A549 treated with DMSO at 1 μM for 4 hours (cell line): ENCODE data around the gene MRPS12. TPM values are rescaled to one million over a fixed set of nuclear protein-coding genes. Genes with fewer than 3 reads are reported as not detected.

Experiments used
- total RNA-seq: library from RNA; stranded (reverse); fragments of 200-300 nt; extraction: Qiagen RNA extraction; gene quantifications from 5 replicates; pipeline ENCODE4 v1.2.3, GENCODE V29; 2022; ENCODE audit warnings: low read depth

Gene MRPS12
- total RNA-seq: 219 to 320 TPM (median 270 TPM) in 5 replicates

GRCh38 chr19:38930776-38931520 lies at the start of gene MRPS12:
TSS of gene MRPS12 (plus strand) at chr19:38930944. CDS start at chr19:38931295, 351 bp downstream.

GRCh38 chr19:38899447-38900201 lies 31.1 kb upstream of the MRPS12 start, which contains the start of the genes NFKBIB and SIRT2:
TSS of gene NFKBIB (plus strand) at chr19:38899969. CDS start at chr19:38900033, 64 bp downstream.
TSS of gene SIRT2 (minus strand) at chr19:38899618. CDS start at chr19:38899521, 97 bp downstream.

GRCh38 chr19:38929929-38930775 lies 592 bp upstream of the MRPS12 start, which contains the start of gene SARS2:
TSS of gene SARS2 (minus strand) at chr19:38930763. CDS start at chr19:38930736, 27 bp downstream.

GRCh38 chr19:38975214-38975860 lies 44.6 kb downstream of the MRPS12 start, which contains the start of gene FBXO17:
TSS of gene FBXO17 (minus strand) at chr19:38975742. CDS start at chr19:38950319, 25,423 bp downstream.

Other genes starting within 250 kb of the MRPS12 start
- gene CAPN12, start 186.5 kb upstream of the MRPS12 start, total RNA-seq: 5.2 to 7.0 TPM (median 6.0 TPM) in 5 replicates
- 0.36 to 0.44 TPM in 2 of 5 replicates, not detected in the others for gene LGALS7, start 157.4 kb upstream of the MRPS12 start, total RNA-seq
- 0.44 to 0.51 TPM in 2 of 5 replicates, not detected in the others for gene LGALS7B, start 141.7 kb upstream of the MRPS12 start, total RNA-seq
- 0.35 to 1.9 TPM (median 0.63 TPM) in 5 replicates for gene LGALS4, start 118.0 kb upstream of the MRPS12 start, total RNA-seq
- gene ECH1, start 99.2 kb upstream of the MRPS12 start, total RNA-seq: 259 to 407 TPM (median 281 TPM) in 5 replicates
- 359 to 423 TPM (median 403 TPM) in 5 replicates for gene HNRNPL, start 81.0 kb upstream of the MRPS12 start, total RNA-seq
- 2.2 to 3.9 TPM (median 2.7 TPM) in 5 replicates for gene RINL, start 52.7 kb upstream of the MRPS12 start, total RNA-seq
- gene SIRT2, start 31.3 kb upstream of the MRPS12 start, total RNA-seq: 32.4 to 40.9 TPM (median 34.5 TPM) in 5 replicates
- 67.8 to 124 TPM (median 98.4 TPM) in 5 replicates for gene NFKBIB, start 31.0 kb upstream of the MRPS12 start, total RNA-seq
- gene CCER2, start 18.8 kb upstream of the MRPS12 start, total RNA-seq: 0.38 to 1.5 TPM (median 0.63 TPM) in 5 replicates
- gene SARS2, start 181 bp upstream of the MRPS12 start, total RNA-seq: 45.3 to 63.5 TPM (median 55.5 TPM) in 5 replicates
- gene FBXO17, start 44.8 kb downstream of the MRPS12 start, total RNA-seq: 73.0 to 93.5 TPM (median 86.8 TPM) in 5 replicates
- 4.5 to 7.7 TPM (median 6.0 TPM) in 5 replicates for gene FBXO27, start 101.6 kb downstream of the MRPS12 start, total RNA-seq
- gene ACP7, start 153.4 kb downstream of the MRPS12 start, total RNA-seq: 0.09 to 0.23 TPM (median 0.16 TPM) in 4 of 5 replicates, not detected in the other
- gene PAK4, start 194.8 kb downstream of the MRPS12 start, total RNA-seq: 85.3 to 143 TPM (median 108 TPM) in 5 replicates